Right renal cortex interstitium (tissue), 3 donors: Measurements from ENCODE around the gene ZFP2. TPM values are rescaled to one million over a fixed set of nuclear protein-coding genes. Genes with fewer than 3 reads are reported as not detected.

Experiments
- DNase-seq, 3 donors: peaks; one replicate each; pipeline ENCODE4 v3.0.0-alpha.2; 2013; ENCODE audit warnings: low read depth in 3 of 3, low spot score in 2 of 3
- polyA plus RNA-seq, 3 donors: library from polyadenylated mRNA; unstranded; fragments of 120-200 nt; gene quantifications; one replicate each; pipeline ENCODE4 v1.2.1, GENCODE V29; 2013; ENCODE audit not compliant: insufficient read length in 3 of 3

ZFP2 gene
- polyA plus RNA-seq, 3 donors, result 7.7 to 8.5 (median 8.1) TPM

DNA sequence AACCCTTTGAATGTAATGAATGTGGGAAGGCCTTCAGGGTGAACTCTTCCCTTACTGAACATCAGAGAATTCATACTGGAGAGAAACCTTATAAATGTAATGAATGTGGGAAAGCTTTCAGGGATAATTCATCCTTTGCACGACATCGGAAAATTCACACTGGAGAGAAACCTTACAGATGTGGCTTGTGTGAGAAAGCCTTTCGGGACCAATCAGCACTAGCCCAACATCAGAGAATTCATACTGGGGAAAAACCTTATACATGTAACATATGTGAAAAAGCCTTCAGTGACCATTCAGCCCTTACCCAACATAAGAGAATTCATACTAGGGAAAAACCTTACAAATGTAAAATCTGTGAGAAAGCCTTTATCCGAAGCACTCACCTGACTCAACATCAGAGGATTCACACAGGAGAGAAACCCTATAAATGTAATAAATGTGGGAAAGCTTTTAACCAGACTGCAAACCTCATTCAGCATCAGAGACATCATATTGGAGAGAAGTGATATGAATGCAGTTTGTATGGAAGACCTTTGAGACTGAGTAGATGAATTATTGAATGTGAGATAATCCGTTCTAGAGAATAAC lies 69.8 kb downstream of the ZFP2 start:
- DNase-seq, result no peak

DNA sequence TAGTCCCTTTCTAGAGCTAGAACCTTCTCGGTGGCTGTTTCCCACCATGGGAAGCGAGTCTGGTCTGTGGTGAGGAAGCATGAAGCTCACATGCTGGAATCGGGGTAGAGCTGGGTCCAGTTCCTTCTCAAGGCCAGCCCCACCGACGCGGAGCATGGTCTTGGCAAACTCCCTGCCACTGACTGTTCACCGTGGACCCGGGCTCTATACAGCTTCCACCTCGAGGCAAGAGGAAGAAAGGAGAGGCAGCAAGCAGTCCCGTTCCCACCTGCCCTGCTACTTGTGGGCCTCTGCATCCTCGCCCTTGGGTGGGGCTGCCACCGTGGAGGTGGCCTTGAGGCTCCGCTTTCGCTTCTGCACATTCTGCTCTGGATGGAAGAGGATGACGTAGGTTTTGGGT lies 85.7 kb downstream of the ZFP2 start:
- DNase-seq, result no peak

Other genes starting within 250 kb of the ZFP2 start
- 10 to 100 TPM; 22.6 to 24.6 (median 22.8) TPM for gene ZNF354A, start 165.3 kb upstream of the ZFP2 start, polyA plus RNA-seq
- 10 to 100 TPM; 19.2 to 26.1 (median 20.0) TPM for gene ZNF354B, start 36.0 kb upstream of the ZFP2 start, polyA plus RNA-seq
- gene ZNF454, start 45.3 kb downstream of the ZFP2 start, polyA plus RNA-seq, result 1 to 10 TPM; 5.9 to 6.3 (median 6.0) TPM
- gene GRM6, start 99.4 kb downstream of the ZFP2 start, polyA plus RNA-seq, result under 1 TPM; 0.46 to 0.54 (median 0.52) TPM
- 1 to 10 TPM; 8.4 to 9.9 (median 8.8) TPM for gene ZNF879, start 127.9 kb downstream of the ZFP2 start, polyA plus RNA-seq
- gene ZNF354C, start 164.5 kb downstream of the ZFP2 start, polyA plus RNA-seq, result 10 to 100 TPM; 16.8 to 20.0 (median 18.2) TPM